PFSK-1 (cell line): ENCODE data around the gene PHF20.

Experiments
- POLR2AphosphoS5 ChIP-seq: IDR thresholded peaks from 2 replicates; pipeline ENCODE4 v1.6.1; 2012; ENCODE audit warnings: low read depth, mild to moderate bottlenecking, control low read depth, low read length, moderate library complexity
- REST ChIP-seq, 2 experiments: IDR thresholded peaks; 2 replicates each; pipeline versions ENCODE4 v1.6.1 to v1.8.0; 2011 to 2012; ENCODE audit warnings: low read depth in 2 of 2, low read length in 2 of 2, control low read depth in 1 of 2, inconsistent platforms in 1 of 2, mild to moderate bottlenecking in 1 of 2, moderate library complexity in 1 of 2; ENCODE audit not compliant: insufficient read depth in 1 of 2
- SIN3A ChIP-seq: IDR thresholded peaks from 2 replicates; pipeline ENCODE4 v1.6.1; 2012; ENCODE audit warnings: mild to moderate bottlenecking, low read length, moderate library complexity, borderline replicate concordance; ENCODE audit not compliant: insufficient read depth
- TAF1 ChIP-seq: IDR thresholded peaks from 2 replicates; pipeline ENCODE4 v1.6.1; 2012; ENCODE audit warnings: low read length, control low read depth, borderline replicate concordance; ENCODE audit not compliant: insufficient read depth

- TF ChIP-seq POLR2AphosphoS5, result no peak
- TF ChIP-seq REST (IDR thresholded peaks at IDR 0.05; ENCODE audit: insufficient read depth in 1 of 2, low read depth in 2 of 2, low read length in 2 of 2), result no peak
- no peak for TF ChIP-seq TAF1
- no peak for TF ChIP-seq SIN3A
Observed at GRCh38 chr20:35991142-35991771, 219.4 kb downstream of the PHF20 start.
